DMS53 (cell line): ENCODE results near the gene FUBP3.

Experiments
- DNase-seq: peaks from one replicate; lab custom pipeline; 2025; lab: John Stamatoyannopoulos, UW

The FUBP3 gene

GRCh38 chr9:130578865-130579737 lies at the start of gene FUBP3:
TSS of gene FUBP3 (plus strand) at chr9:130579577. CDS start at chr9:130579681, 104 bp downstream.
- peak; percentile 96 for DNase-seq

- DNase-seq = no peak
Observed at GRCh38 chr9:130530938-130531337, 48.4 kb upstream of the FUBP3 start.

- DNase-seq = no peak
Observed at GRCh38 chr9:130531670-130532069, 47.7 kb upstream of the FUBP3 start.

- DNase-seq = no peak
Observed at GRCh38 chr9:130532426-130533080, 46.8 kb upstream of the FUBP3 start.

GRCh38 chr9:130535818-130536521 lies 43.4 kb upstream of the FUBP3 start:
- peak; percentile 76 for DNase-seq

- no peak for DNase-seq
Observed at GRCh38 chr9:130536701-130537107, 42.7 kb upstream of the FUBP3 start.

GRCh38 chr9:130537346-130538050 lies 41.9 kb upstream of the FUBP3 start:
- DNase-seq = peak; percentile 24

GRCh38 chr9:130539420-130540223 lies 39.8 kb upstream of the FUBP3 start:
- peak; percentile 29 for DNase-seq

- DNase-seq = peak; percentile 48
Observed at GRCh38 chr9:130541533-130541932, 37.8 kb upstream of the FUBP3 start.

GRCh38 chr9:130542038-130542437 lies 37.3 kb upstream of the FUBP3 start:
- DNase-seq = no peak

GRCh38 chr9:130542457-130543228 lies 36.7 kb upstream of the FUBP3 start:
- DNase-seq = peak; percentile 69

- no peak for DNase-seq
Observed at GRCh38 chr9:130543368-130543767, 36.0 kb upstream of the FUBP3 start.

GRCh38 chr9:130543859-130544258 lies 35.5 kb upstream of the FUBP3 start:
- no peak for DNase-seq

- DNase-seq = no peak
Observed at GRCh38 chr9:130544364-130544763, 35.0 kb upstream of the FUBP3 start.

GRCh38 chr9:130548103-130548502 lies 31.3 kb upstream of the FUBP3 start:
- no peak for DNase-seq

GRCh38 chr9:130549093-130549735 lies 30.2 kb upstream of the FUBP3 start:
- peak; percentile 54 for DNase-seq

GRCh38 chr9:130554606-130555005 lies 24.8 kb upstream of the FUBP3 start:
- no peak for DNase-seq

- DNase-seq = peak; percentile 27
Observed at GRCh38 chr9:130555061-130555460, 24.3 kb upstream of the FUBP3 start.

GRCh38 chr9:130555968-130556367 lies 23.4 kb upstream of the FUBP3 start:
- DNase-seq = peak; percentile 22
